ENCODE measurements around the gene ATG14.
"Not testable (repeated sequence)": the region's sequence is repeated elsewhere in the genome, so short reads cannot be mapped to it uniquely, and the experiment has no call there.

ATG14 gene

DNA sequence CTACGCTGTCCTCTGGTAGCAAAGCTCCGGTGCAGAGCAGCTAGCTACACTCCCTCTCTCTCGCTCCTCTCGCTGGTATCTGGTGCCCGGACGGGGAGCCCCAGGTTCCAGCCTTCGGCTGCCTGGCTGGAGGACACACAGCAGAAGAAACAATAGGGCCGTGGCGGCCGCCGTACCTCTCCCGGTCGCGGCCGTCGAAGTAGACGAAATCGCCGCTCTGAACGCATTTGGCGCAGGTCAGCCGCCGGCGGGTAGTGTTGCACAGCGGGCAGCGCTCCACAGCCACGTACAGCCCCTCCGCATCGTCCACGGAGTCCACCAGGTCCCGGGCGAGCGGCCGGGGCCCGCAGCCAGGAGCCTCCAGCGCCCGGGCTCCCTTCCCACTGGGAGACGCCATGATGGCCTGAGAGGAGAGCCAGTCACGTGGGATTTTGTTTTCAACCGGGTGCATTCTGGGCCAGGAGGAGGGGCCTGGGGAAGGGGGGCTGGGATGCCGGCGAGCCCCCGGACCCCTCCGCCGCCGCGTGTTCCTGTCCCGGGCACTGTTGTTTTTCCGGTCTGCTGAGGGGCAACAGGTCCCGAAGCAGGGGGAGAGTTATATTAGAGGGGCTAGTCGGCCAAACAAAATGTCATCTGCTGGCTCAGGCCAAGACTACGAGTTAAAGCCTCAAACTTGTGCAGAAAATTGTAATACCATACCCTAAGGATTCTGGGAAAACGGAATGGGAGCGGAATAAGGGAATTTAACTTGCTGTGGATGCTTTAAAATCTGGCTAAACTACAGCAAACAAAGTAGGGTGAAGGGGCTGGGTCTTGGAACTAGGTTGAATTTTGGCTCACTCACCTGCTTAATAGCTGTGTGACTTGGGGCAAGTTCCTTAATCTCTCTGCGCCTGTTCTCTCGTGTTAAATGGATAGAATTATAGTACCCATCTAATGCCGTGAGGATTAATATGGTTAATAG lies at the start of gene ATG14:
Gene ATG14 (minus strand): TSS at position 405 of the 964 bp plus-strand sequence. CDS start 8 bp downstream, at position 397.
- peak; percentile 74 for DNase-seq

DNA sequence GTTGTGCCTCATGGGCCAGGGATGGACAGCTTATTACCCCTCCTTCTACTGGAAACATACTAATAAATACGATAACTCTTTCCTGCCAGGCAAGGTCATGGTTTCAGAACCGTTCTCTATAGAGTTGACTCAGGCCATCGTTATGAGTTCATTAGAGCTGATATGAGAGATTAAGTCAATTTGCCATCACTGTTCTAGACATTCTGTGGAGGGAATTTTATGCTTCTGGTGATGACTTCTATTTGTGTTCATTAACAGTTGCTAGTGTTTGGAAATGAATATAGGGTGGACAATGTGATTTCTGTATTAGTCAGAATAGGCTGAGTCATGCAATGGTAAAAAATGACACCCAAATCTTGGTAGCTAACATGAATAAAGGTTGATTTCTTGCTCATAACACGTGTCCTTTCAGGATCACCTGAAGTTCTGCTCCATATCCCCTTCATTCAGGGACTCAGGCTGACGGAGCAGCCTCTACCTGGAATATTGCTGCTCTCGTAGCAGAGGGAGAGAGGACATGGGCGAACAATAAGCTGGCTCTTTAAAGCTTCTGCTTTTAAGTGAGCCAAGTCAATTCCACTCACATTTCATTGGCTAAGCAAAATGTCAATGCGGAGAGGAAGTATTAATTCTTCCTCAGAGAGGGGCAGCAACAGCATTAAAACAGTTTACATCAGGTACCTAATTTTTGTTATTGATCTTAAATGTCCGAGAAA lies 47.3 kb upstream of the ATG14 start:
- no peak for DNase-seq

GRCh38 chr14:55457496-55457895 lies 45.9 kb upstream of the ATG14 start:
- DNase-seq: no peak

GRCh38 chr14:55456411-55456810 lies 44.8 kb upstream of the ATG14 start:
- not testable (repeated sequence) for DNase-seq

DNA sequence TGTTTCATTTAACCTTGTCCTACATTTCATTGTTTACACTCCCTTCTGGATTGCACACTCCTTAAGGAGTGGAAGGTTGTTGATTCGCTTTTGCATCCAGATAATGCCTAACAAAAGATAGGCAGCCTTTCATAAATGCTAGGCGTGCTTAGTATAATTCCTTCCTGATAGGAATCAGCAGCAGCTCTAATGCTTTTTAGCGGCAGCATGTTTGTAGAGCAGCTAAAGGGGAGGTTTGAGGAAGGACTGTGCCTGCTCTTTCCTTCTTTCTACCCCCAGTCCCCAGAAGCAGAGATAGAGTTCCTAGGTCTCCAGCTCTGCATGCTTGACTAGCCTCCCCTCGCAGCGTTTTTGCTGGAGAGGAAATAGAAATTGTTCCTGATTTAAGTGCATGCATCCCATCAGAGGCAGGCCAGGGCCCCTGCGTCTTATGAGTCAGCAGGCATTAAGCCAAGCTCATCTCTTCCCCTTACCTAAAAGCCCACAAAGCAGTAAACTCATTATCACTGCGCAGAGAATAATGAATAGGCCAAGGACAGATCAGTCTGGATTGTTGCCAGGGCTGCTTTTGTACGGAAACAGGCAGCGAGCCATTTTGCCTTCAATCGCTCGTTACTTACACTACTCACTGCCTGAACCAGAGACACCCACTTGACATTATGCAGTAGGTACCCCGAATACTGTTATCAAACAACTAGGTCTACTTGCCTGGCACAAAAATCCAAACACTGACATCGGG lies 42.8 kb upstream of the ATG14 start:
- peak; percentile 79 for DNase-seq

DNA sequence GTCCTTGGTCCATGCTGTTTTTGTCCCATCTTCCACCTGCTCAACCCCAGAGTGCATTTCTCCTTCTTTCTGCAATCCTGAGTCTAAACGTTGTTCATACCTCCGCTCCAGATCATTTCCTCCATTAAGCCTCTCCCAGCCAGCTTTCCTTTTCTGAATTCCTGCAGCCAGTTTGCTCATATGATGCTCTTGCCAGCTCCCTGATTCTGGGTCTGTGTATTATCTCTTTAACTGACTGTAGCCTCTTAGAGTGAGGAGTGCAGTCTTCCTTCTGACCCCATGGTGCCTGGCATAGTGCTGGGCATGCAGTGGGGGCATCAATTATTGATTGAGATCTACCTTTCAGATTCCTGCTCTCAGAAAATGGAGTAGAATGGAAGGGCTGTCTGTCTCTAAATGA lies 40.3 kb upstream of the ATG14 start:
- DNase-seq: no peak

- DNase-seq: no peak
These were observed 39.8 kb upstream of the ATG14 start for GRCh38 chr14:55451398-55451797.

DNA sequence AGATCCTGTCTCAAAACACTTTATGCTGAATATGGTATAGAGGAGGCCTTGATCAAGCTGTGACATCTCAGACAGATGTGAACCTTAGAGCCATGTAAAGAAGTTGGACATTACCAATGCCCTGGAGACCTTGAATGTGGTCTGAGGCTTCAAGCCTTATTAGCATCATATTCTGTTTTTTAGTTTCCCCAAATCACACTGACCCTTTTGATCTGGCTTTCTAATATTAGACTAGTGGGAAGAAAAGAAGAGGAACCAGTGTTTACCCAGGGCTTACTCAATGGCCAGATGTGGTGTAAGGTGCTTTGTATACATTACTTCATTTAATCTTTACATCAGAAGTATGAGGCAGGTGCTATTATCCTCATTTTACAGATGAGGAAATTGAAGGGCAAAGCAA lies 39.4 kb upstream of the ATG14 start:
- no peak for DNase-seq

GRCh38 chr14:55450539-55450938 lies 38.9 kb upstream of the ATG14 start:
- no peak for DNase-seq

DNA sequence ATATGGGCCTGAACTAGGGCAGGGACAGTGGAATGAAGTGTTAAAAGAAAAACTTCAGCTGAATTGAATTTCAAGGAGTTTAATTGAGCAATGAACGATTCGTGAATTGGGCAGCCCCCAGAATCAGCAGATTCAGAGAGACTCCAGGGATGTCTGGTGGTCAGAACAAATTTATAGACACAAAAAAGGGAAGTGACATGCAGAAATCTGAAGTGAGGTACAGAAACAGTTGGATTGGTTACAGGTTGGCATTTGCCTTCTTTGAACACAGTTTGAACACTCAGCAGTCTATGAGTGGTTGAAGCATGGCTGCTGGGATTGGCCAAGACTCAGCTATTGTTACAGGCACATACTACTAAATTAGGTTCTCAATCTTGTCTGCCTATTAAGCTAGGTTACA lies 38.5 kb upstream of the ATG14 start:
- DNase-seq: no peak

DNA sequence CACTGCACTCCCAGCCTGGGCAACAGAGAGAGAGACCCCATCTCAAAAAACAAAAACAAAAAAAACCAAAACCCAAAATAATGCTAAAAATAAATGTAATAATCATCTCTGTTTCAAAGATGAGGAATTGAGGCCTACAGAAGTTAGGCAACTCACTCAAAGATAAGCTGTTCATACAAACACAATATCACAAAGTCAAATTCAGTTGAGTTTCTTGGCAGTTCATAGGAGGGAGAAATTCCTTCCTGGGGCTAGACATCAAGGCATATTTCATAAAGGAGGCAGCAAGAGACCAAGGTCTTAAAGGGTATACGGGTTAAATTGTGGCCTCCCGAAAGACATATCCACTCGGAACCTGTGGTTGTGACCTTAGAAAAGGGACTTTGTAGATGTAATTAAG lies 37.5 kb upstream of the ATG14 start:
- DNase-seq: no peak

DNA sequence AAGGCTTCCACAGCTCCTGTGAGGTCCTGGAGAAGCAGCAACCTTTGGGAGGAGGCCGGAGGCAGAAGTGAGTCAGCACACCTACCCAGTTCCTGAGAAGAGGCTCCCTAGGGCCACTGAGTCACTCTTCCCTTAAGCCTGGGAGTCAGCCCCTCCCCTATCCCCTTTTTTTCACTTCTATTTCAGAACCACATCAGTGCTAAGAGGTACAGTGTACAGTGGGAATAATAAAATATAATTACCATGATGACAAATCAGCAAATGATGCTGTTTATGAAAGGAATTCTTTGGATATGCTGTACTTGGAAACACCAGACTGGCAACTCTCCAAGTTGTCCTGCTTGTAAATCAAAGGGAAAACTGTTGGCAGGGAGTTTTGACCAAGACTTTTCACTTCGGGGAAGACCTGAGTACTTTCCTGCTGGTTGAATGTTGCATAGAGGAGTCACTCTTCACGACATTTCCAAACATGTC lies 36.5 kb upstream of the ATG14 start:
- DNase-seq: no peak

DNA sequence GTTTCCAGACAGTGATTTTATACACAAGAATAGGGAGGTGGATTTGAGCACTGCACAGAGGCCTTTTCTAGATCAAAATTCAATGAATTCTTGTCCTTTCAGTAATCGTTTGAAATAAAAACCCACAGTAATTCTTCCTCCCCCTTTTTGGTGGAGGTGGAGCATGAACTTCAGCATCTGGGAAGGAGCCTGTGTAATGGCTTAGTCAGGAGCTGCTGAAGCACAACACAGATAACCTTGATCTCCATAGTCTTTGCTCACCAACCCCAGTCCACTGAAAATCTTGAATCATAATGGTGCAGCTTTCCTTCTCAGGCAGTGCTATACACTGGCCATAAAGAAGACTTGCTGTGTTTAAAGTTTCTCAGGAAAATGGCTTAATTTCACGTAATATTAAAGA lies 35.2 kb upstream of the ATG14 start:
- DNase-seq: no peak

DNA sequence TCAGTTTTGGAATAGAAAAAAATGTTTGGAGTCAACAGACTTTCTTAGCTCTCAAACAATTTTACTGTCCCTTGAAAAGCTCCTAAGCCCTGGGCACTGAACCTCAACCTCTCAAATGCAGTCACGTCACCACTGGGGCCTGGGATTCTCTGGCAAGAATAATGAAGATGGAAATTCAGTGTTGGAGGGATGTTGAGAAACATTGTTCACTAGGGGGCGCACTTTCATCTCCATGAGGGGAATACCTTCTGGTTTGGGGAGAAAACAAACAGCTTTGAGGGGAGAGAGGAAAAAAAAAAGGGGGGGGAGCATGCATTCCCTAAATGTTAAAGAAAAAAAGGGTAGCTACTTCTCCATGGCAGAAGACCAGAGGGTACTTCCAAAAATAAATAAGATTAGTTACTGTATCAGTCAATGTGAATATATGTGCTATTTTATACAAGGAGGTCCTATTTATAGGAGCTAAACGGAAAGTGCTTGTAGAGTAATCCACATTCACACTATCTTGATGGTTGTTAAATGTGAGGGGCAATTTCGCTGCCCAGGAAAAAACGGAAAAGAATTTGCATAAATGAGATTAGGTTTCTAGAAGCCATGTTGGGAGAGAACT lies 34.6 kb upstream of the ATG14 start:
- DNase-seq: peak; percentile 72

- no peak for DNase-seq
These were observed 29.7 kb upstream of the ATG14 start for GRCh38 chr14:55441286-55441685.

DNA sequence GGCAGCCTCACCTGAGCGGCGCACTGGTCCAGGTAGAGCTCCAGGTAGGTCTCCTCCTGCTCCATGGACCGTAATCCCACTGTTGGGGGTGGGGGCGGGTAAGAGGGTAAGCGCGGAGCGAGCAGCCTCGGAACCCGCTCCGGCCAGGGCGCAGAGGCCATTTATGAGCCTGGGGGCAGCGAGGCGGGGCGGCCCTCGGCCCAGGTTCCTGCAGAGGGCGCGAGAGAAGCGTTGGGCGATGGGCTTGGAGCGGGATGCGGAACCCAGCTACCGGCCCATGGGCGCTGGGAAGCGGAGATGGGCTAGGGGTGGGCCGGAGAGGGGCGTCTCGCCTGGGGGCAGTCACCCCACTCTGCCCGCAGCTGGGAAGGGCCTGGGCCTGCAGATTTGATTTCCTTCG lies 28.8 kb upstream of the ATG14 start, which contains the start of gene TBPL2:
Gene TBPL2 (minus strand): TSS at position 232 of the 400 bp plus-strand sequence. CDS start 167 bp downstream, at position 65.
- DNase-seq: no peak

DNA sequence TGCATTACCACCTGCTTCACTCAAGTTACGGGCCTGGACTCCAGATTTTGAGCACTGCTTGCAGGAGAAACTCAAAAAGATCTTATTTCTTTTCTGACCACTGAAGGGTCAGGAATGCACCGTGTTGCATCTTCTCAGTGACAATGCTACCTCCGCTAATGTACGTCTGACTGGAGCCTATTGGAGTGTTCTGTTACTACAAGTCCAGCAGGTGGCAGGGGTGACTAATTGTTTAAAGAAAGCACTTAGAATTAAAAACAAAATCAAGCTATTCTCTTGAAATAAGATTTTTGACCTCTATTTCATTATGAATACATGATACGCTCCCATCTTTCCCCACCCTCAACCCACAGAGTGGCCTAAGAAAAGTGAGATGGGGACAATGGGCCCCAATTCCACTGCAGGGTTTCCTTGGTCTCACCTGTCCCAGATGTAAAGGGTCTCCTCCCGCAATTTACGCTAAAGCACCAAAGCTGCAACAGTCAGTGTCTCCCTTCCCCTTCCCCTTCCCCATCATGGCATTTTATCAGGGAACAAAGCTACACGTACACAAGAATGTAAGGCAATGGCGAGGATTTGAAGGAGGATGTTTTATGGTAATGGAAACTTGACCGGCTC lies 26.5 kb upstream of the ATG14 start:
- peak; percentile 64 for DNase-seq

GRCh38 chr14:55436931-55437330 lies 25.3 kb upstream of the ATG14 start:
- DNase-seq: no peak

DNA sequence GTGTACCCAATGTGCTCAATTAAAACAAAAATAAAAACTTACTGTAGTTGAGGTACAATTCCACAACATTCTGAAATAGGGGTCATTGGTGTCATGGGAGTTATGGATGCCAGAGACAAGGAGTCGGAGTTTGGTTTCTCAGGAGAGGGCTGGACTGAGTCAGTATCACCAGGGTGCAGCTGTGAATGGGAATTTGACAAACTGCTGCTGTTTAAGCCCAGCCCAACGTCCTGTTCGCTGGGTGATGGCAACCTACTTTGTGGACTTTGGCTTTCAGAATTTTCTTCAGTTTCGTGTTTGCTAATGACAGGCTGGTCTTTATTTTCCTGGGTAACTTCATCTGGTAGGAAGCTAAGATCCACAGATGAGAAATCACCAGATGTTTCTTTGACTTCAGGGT lies 24.9 kb upstream of the ATG14 start:
- no peak for DNase-seq

GRCh38 chr14:55434805-55435174 lies 23.2 kb upstream of the ATG14 start:
- no peak for DNase-seq

DNA sequence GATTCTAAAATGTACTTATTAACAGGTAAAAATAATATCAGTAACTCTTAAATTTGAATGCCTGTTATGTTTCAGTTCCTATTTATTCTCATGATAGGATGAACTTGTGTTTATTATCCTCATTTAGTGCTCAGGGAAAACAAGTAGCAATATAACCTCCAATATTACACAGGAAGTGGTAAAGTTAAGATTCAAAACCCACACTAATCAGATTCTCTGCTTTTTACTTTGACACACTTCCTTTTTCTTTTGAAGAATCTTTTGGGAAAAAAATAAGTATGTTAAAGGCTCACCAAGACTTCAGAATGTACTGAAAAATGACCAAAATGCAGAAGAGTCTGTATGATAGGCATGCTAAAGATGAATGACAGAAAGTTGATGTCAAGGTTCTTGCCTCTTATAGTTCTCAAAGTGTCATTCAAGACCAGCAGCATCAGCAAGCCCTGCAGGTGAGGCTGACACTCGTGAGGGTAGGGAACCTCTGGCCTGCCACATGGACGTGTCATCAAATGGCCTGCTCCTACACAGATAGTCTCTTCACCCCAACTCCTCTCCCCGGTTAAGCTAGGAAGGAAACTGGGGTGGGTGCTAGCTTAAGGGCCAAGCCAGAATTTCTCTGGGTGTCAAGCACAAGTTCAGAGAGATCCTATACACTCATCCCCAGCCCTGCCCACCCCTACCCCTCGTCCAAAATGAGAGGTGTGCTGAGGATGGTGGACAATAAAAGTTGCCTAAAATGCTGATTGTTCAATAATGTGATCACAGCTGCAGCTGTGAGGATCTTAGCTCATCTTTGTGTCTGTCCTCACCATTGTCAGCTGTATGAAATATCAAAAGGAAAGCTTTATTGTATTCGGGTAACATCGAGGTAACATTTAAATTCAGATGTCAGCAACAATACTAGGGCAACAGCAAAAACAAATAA lies 22.5 kb upstream of the ATG14 start:
- DNase-seq: no peak

Data from NCI-H146 (cell line).